DMS53 treated with DMSO at 0.1 percent for 48 hours (cell line): ENCODE data around the gene CLRN3.

Source experiments
- DNase-seq: peaks from one replicate; lab custom pipeline; 2025; ENCODE audit not compliant: unreplicated experiment; lab: John Stamatoyannopoulos, UW

The CLRN3 gene

GRCh38 chr10:127875449-127875765, 17.3 kb downstream of the CLRN3 start:
- no peak for DNase-seq

DNA sequence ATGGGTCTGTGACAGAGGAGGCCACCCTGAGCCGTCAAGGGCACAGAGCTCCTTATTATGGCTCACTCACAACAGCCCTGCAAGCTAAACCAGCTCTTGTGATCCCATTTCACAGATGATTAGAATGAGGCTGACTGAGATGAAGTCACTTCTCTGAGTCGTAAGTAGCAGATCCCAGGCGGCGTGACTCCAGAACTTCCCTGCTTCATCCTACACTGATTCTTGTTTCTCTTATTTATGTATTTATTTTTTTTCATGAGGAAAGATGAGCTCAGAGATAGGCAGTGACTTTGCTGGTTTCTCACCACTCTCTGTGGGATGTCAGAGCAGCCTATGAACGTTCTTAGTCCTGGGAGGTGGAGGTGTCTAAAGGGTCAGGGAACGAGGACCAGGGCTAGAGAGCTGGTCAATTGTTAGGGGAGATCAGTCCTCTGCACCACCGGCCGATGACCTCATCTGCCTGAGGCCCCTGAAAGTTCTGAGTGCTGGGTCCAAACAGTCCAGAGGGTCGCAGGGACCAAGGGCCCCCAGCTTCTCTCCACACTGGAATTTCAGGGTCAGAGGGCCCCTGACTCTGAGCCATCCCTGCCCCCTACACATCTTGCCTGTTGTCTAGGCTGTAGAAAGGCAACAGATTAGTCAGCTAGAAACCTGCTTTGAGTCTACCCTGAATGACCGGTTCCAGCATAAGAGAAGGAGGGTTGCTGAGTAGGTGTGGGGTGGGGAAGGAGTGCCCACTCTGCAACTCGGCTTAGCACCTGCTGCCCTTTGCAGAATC, 17.9 kb downstream of the CLRN3 start:
- no peak for DNase-seq

DNA sequence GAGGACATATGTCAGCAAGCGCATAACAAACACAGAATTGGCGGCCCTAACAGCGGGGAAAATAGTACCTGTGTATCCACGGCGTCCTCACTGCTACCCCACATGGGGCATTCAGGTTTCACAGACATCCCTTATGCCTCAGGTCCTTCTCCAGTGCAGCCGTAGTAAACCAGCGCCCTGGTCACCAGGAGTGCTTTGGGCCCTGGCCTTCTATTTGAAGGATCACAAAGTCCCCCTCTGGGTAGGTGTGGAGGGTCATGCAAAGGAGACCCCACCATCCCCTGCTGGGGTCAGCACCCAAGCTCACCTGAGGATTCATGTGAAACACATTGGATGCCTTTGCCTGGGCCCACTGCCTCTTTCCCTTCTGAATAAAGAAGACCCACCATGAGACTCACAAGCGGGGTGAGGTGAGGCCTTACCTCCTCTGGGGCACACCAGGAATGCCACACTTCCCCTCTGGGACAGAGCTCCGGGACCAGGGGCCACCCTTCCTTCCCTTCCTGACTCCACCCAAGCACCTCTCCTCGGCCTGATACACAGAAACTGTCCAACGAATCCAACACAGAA, 18.8 kb downstream of the CLRN3 start:
- no peak for DNase-seq

- DNase-seq, result no peak
These were observed 19.7 kb downstream of the CLRN3 start for GRCh38 chr10:127872871-127873600.

GRCh38 chr10:127872011-127872761, 20.6 kb downstream of the CLRN3 start:
- no peak for DNase-seq

GRCh38 chr10:127871631-127872010, 21.1 kb downstream of the CLRN3 start:
- no peak for DNase-seq

DNA sequence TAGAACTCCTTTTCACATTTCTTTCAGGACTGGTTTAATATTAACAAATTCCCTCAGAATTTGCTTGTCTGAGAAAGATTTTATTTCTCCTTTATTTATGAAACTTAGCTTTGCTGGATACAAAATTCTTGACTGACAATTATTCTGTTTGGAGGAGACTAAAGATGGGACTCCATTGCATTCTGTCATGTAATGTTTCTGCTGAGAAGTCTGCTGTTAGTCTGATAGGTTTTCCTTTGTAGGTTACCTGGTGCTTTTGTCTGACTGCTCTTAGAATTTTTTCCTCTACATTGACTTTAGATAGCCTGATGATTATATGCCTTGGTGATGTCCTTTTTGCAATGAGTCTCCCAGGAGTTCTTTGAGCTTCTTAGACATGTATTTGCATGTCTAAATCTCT, 23.4 kb downstream of the CLRN3 start:
- DNase-seq, result no peak

- DNase-seq, result no peak
These were observed 24.9 kb downstream of the CLRN3 start for GRCh38 chr10:127867805-127868204.

GRCh38 chr10:127866276-127867013, 26.3 kb downstream of the CLRN3 start:
- DNase-seq, result no peak

DNA sequence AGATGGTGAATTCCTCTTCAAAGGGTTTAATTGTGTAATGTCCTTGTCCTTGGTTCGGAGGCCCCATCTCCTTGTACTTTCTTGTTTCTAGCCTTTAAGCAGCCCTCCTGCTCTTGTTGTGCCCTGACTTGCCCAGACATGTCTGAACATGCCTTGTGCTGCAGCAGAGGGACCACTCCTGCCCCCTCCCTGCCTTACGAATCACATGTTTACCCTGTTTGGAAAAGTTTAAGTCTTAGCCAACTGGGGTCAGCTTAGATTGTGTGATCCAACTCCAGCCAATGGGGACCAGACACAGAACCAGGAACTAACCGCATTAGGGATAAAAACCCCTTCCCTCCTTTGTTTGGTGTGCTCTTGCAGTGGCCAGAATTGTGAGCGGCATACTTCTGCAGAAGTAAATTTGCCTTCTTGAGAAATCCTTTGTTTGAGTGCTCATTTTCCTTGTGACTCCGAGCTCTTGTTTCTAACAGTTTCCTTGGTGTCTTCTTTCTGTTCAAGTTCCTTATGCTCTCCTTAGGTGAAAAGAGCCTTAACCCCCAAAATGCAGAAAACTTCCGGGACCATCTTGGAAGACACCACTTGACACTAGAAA, 29.4 kb downstream of the CLRN3 start:
- no peak for DNase-seq

- no peak for DNase-seq
These were observed 32.1 kb downstream of the CLRN3 start for GRCh38 chr10:127860592-127860991.

- no peak for DNase-seq
These were observed 36.8 kb downstream of the CLRN3 start for GRCh38 chr10:127855976-127856375.

- DNase-seq, result no peak
These were observed 37.2 kb downstream of the CLRN3 start for GRCh38 chr10:127855591-127855881.

- DNase-seq, result no peak
These were observed 37.8 kb downstream of the CLRN3 start for GRCh38 chr10:127854769-127855590.

DNA sequence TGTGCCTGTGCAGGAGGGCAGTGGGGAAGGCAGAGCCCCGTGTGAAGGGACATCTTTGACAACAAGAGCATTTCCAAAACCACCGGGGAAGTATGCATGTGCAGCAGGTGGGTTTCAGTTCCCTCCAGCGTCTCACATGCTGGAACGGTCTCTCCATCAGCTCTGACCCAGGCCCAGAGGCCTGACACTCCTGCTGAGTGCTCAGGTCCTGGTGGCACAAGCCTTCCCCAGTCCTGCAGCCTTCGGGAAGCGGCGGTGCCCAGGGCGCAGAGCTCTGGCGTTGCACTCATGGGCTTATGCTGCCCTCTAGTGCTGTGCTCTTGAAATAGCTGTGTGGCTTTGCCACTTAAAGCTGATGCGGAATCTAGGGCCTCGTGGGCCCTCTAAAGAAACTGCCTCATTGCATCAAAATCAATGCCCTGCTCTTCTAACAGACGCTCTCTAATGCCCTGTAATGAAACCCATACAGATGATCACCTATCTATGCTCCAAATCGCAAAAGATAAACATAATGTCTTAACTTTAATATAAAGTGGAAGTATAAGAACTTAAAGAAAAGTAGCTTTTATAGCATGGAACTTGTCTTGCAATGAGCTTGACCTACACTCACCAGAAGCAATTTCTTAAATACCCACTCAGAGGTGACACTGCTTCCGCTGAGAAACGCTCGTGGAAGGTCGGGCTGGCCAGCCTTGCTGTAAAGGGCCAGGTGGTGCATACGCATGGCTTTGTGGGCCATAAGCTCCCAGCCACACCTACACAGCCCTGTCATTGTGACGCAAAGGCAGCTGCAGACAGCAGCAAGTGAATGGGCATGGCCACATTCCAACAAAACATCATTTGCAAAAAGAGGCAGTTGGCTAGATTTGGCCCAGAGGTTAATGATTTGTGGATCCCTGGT, 38.6 kb downstream of the CLRN3 start:
- peak; percentile 50 for DNase-seq

GRCh38 chr10:127852456-127852855, 40.3 kb downstream of the CLRN3 start:
- DNase-seq, result no peak

GRCh38 chr10:127851661-127852194, 41.0 kb downstream of the CLRN3 start:
- no peak for DNase-seq

GRCh38 chr10:127850944-127851343, 41.8 kb downstream of the CLRN3 start:
- DNase-seq, result no peak

DNA sequence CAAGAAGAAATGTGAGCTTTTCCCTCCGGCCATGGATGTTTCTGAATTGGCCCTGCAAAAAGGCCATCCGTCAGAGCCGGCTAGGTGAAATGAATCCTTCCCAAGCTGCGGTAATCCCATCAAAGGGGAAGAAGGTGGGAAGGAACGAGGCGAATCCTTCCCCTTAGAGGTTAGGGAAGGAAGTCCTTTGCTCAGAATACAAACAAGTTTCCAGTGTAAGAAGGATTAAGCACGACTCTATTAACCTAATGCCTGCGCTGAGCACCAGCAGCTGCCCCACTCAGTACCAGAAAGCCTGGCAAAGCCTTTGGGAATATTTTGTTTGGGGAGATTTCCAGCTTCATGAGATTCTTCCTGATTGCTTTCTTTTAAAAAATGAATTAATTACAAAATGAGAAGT, 42.8 kb downstream of the CLRN3 start:
- DNase-seq, result no peak
